ENCODE measurements around the gene UBTF. TPM values are rescaled to one million over a fixed set of nuclear protein-coding genes. Genes with fewer than 3 reads are reported as not detected.

Gene UBTF
- total and polyA plus RNA-seq, 7 experiments from 2014 or later = 49.0 to 303 (median 162) TPM

DNA sequence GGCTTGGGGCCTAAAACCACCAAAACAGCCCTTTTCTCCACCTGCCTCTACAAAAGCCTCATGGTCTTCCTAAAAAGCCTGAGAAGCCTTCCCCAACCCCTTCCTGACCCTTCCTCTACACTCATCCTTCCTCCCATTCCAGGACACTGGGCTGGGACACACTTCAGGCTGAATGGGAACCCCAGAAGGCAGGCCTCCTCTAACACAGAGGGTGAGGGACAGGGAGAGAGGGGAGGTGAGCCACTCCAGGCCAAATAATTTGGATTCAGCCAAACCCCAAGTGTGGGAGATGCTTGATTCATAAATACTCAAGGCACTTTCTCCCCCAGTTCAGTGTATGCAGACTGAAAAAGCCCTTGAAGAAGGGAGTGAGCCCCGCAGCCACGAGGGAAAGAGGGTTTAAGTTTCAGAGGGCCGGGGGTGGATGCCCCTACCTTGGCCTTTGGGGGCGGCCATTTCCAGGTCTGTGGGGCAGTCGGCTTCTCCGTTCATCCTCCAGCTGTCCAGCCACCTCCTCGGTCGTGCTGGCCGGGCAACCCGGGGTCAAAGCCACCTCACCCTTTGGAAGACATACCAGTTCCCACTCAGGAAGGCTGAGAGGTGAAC is 1.6 kb downstream of the UBTF start:
- Mint-ChIP-seq H3K27ac (peak overlapping the region; percentile 84 to 99 (median 97)), H3K9me3 (peaks cover 0 to 8% (median 0%) of the 10 kb centered on the region in 11 donors), H3K4me1 (peaks cover 53 to 57% (median 55%) of the 10 kb centered on the region in 7 donors), H3K36me3 (peaks cover 6 to 40% (median 23%) of the 10 kb centered on the region in 5 donors), H3K27me3 (no peaks in the 10 kb centered on the region), H3K4me3 (peak overlapping the region; percentile 76 to 91 (median 86))
- CTCF ChIA-PET = interaction anchor here (0.6 to 4.4 kb wide), 8 partner anchors 7 to 315 kb away, joined by 3 to 33 read pairs (median 4); partner anchors contain the start of gene HDAC5
- ATAC-seq = no peak
- intact Hi-C loops (cut with micrococcal nuclease) = loop anchor here (1.0 to 10.0 kb wide), 8 partner anchors 8 to 1097 kb away; partner anchors contain the start of genes TMUB2 (in 2 of the 2), GPATCH8 (in 1 of the 2) and MAP3K14 (in 1 of the 2)
- POLR2A ChIA-PET = interaction anchor here (0.6 to 14.1 kb wide), 11 partner anchors 9 to 956 kb away, joined by 3 to 319 read pairs (median 19); partner anchors contain the start of genes ATXN7L3, SLC25A39 and TMUB2
- no peak for DNase-seq
- H3K27ac ChIP-seq (ENCODE audit: low read depth, low read length) = peak overlapping the region; percentile 90
- H3K9me3 ChIP-seq (ENCODE audit: control insufficient read depth in 2 of 3, low read length in 3 of 3) = no peaks in the 10 kb centered on the region
- no peaks in the 10 kb centered on the region for H3K27me3 ChIP-seq (ENCODE audit: control insufficient read depth in 2 of 2, insufficient read depth in 2 of 2, low read length in 2 of 2)
- peak overlapping the region; percentile 68 for H3K4me3 ChIP-seq (ENCODE audit: low read length)
- peaks cover 38 to 49% of the 10 kb centered on the region in 2 donors for H3K4me1 ChIP-seq (ENCODE audit: control insufficient read depth in 2 of 2, insufficient read depth in 2 of 2, low read length in 2 of 2)
- H3K36me3 ChIP-seq (ENCODE audit: control insufficient read depth in 2 of 3, insufficient read depth in 3 of 3, low read length in 3 of 3) = peaks cover 5 to 45% (median 23%) of the 10 kb centered on the region in 3 experiments

DNA sequence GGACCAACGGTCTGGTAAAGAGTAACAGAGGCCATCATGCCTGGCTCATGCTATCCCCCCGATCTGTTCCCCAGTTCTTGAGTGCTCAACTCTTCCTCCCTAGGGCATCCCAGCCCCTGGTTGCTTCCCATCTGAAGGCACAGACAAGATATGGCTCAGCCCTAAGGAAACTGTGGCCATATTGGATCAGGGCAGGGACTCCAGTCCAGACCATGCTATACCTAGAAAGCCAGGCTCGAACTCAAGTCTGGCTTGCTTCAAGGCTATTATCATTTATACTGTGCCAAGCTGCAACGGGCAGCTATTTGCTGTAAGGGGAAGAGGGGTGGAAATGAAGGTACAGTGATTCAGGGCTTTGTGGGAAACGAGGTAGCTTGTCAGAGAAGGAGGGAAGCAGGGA is 2.8 kb downstream of the UBTF start:
- peaks cover 38 to 49% of the 10 kb centered on the region in 2 donors for H3K4me1 ChIP-seq (ENCODE audit: control insufficient read depth in 2 of 2, insufficient read depth in 2 of 2, low read length in 2 of 2)
- CTCF ChIA-PET = interaction anchor here (0.8 to 1.8 kb wide), 7 partner anchors 16 to 114 kb away, joined by 3 to 8 read pairs (median 4); partner anchors contain the start of gene HDAC5

DNA sequence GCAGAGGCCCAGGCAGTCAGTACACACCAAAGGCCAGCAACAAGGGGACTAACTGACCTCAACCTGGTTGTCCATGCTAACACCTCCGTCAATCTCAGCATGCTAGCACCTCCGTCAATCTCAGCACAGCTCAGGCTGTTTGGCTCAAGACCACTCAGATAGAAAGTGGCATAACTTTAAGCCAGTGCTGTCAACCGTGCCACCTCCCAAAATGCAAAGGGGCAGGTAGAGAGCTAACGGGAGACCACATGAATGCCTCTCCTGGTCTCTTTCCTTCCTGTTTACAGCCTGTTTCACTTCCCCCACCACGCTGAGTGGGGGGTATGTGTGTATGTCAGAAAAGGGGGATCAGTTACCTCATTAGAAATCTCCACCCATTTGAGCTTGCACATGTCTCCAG is 3.3 kb downstream of the UBTF start:
- peak in 7 of 9 donors; percentile 59 to 79 (median 70) for DNase-seq
- peak overlapping the region; percentile 76 to 91 (median 86) for H3K4me3 Mint-ChIP-seq
- Histone ChIP-seq H3K27me3 (ENCODE audit: control insufficient read depth in 2 of 2, insufficient read depth in 2 of 2, low read length in 2 of 2) (no peaks in the 10 kb centered on the region), H3K4me1 (ENCODE audit: control insufficient read depth in 2 of 2, insufficient read depth in 2 of 2, low read length in 2 of 2) (peaks cover 38 to 53% of the 10 kb centered on the region in 2 donors), H3K36me3 (ENCODE audit: control insufficient read depth in 2 of 3, insufficient read depth in 3 of 3, low read length in 3 of 3) (peaks cover 9 to 57% (median 23%) of the 10 kb centered on the region in 3 experiments), H3K4me3 (ENCODE audit: low read length) (peak overlapping the region; percentile 68), H3K27ac (ENCODE audit: low read depth, low read length) (peak overlapping the region; percentile 90), H3K9me3 (ENCODE audit: control insufficient read depth in 2 of 3, low read length in 3 of 3) (no peaks in the 10 kb centered on the region)
- ATAC-seq = no peak
- H3K4me1 Mint-ChIP-seq = peaks cover 45 to 62% (median 55%) of the 10 kb centered on the region in 7 donors
- ChIA-PET POLR2A (interaction anchor here (0.6 to 14.1 kb wide), 13 partner anchors 7 to 138 kb away, joined by 3 to 319 read pairs (median 6); partner anchors contain the start of genes ATXN7L3, SLC25A39 and TMUB2), CTCF (interaction anchor here (1.0 to 1.8 kb wide), 6 partner anchors 12 to 135 kb away, joined by 3 to 8 read pairs (median 4); no protein-coding TSS in a partner anchor)
- H3K9me3 Mint-ChIP-seq = peaks cover 0 to 6% (median 0%) of the 10 kb centered on the region in 11 donors
- intact Hi-C loops (cut with micrococcal nuclease) = loop anchor here in 1 of 2 donors (10.0 kb wide), 2 partner anchors 851 to 1099 kb away; partner anchors contain the start of gene MAP3K14
- H3K27ac Mint-ChIP-seq = peak overlapping the region; percentile 87 to 99 (median 97)
- H3K27me3 Mint-ChIP-seq = no peaks in the 10 kb centered on the region
- peaks cover 6 to 40% (median 23%) of the 10 kb centered on the region in 5 donors for H3K36me3 Mint-ChIP-seq

More for the DNA sequence above, 2.8 kb downstream of the UBTF start:
- peak overlapping the region; percentile 68 for H3K4me3 ChIP-seq (ENCODE audit: low read length)
- Mint-ChIP-seq H3K9me3 (peaks cover 0 to 8% (median 0%) of the 10 kb centered on the region in 11 donors), H3K4me3 (peak overlapping the region; percentile 76 to 91 (median 86)), H3K4me1 (peaks cover 46 to 57% (median 52%) of the 10 kb centered on the region in 7 donors), H3K36me3 (peaks cover 6 to 40% (median 23%) of the 10 kb centered on the region in 5 donors), H3K27ac (peak overlapping the region; percentile 87 to 99 (median 97)), H3K27me3 (no peaks in the 10 kb centered on the region)
- no peak for ATAC-seq
- POLR2A ChIA-PET = interaction anchor here (0.6 to 14.1 kb wide), 14 partner anchors 7 to 856 kb away, joined by 3 to 319 read pairs (median 6); partner anchors contain the start of genes ATXN7L3, SLC25A39 and TMUB2
- H3K36me3 ChIP-seq (ENCODE audit: control insufficient read depth in 2 of 3, insufficient read depth in 3 of 3, low read length in 3 of 3) = peaks cover 5 to 54% (median 23%) of the 10 kb centered on the region in 3 experiments
- peak overlapping the region; percentile 90 for H3K27ac ChIP-seq (ENCODE audit: low read depth, low read length)
- H3K9me3 ChIP-seq (ENCODE audit: control insufficient read depth in 2 of 3, low read length in 3 of 3) = no peaks in the 10 kb centered on the region
- intact Hi-C loops (cut with micrococcal nuclease) = loop anchor here in 1 of 2 donors (10.0 kb wide), 2 partner anchors 852 to 1098 kb away; partner anchors contain the start of gene MAP3K14
- DNase-seq = no peak
- H3K27me3 ChIP-seq (ENCODE audit: control insufficient read depth in 2 of 2, insufficient read depth in 2 of 2, low read length in 2 of 2) = no peaks in the 10 kb centered on the region

DNA sequence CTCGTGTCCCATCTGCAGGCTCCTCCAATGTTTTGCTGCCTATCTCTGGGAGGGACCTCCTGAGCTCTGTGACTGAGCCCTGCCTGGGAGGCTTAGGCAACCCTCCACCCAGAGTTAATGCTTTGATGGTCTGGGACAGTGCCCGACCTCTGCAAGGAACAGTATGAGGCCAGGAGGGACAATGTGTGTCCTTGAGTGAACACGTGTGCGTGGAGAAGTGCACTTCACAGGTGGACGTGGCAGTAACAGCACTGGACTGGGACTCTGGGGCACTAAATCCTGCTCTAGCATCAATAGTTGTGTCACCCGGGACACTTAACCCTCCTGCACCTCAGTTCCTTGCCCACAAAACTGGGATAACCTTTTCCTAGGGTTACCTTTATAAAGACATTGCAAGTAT is 4.6 kb downstream of the UBTF start:
- ChIA-PET POLR2A (interaction anchor here (1.0 to 14.1 kb wide), 5 partner anchors 9 to 130 kb away, joined by 3 to 319 read pairs (median 21); partner anchors contain the start of genes ATXN7L3, GRN and SLC25A39), CTCF (interaction anchor here (0.7 to 1.2 kb wide), 2 partner anchors 61 to 136 kb away, joined by 3 read pairs; no protein-coding TSS in a partner anchor)
- Mint-ChIP-seq H3K9me3 (peaks cover 0 to 3% (median 0%) of the 10 kb centered on the region in 11 donors), H3K4me3 (peak overlapping the region; percentile 44 to 91 (median 83)), H3K27ac (peak overlapping the region; percentile 69 to 99 (median 97)), H3K36me3 (peaks cover 6 to 44% (median 26%) of the 10 kb centered on the region in 5 donors), H3K4me1 (peaks cover 49 to 70% (median 62%) of the 10 kb centered on the region in 7 donors), H3K27me3 (no peaks in the 10 kb centered on the region)
- H3K4me3 ChIP-seq (ENCODE audit: low read length) = no peak overlapping the region
- H3K4me1 ChIP-seq (ENCODE audit: control insufficient read depth in 2 of 2, insufficient read depth in 2 of 2, low read length in 2 of 2) = peaks cover 48 to 66% of the 10 kb centered on the region in 2 donors
- DNase-seq = no peak
- ATAC-seq = no peak
- intact Hi-C loops (cut with micrococcal nuclease) = loop anchor here in 1 of 2 donors (10.0 kb wide), 2 partner anchors 850 to 1100 kb away; partner anchors contain the start of gene MAP3K14
- peaks cover 12 to 54% (median 24%) of the 10 kb centered on the region in 3 experiments for H3K36me3 ChIP-seq (ENCODE audit: control insufficient read depth in 2 of 3, insufficient read depth in 3 of 3, low read length in 3 of 3)
- peak overlapping the region; percentile 90 for H3K27ac ChIP-seq (ENCODE audit: low read depth, low read length)
- no peaks in the 10 kb centered on the region for H3K27me3 ChIP-seq (ENCODE audit: control insufficient read depth in 2 of 2, insufficient read depth in 2 of 2, low read length in 2 of 2)
- H3K9me3 ChIP-seq (ENCODE audit: control insufficient read depth in 2 of 3, low read length in 3 of 3) = no peaks in the 10 kb centered on the region

DNA sequence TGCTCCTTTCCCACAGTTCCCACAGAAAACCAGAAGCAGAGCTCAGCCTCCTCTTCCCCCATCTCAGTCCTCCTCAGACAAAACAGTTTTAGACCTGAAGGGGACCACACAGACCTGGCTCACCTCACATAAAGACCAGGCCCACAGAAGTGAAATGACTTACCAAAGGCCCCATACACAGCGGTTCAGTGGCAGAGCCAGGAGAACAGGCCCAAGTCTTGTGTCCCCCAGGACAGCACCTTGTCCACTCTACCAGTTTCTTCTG is 5.3 kb downstream of the UBTF start:
- CTCF ChIA-PET = interaction anchor here (1.1 to 2.0 kb wide), 2 partner anchors 12 to 117 kb away, joined by 3 to 4 read pairs; no protein-coding TSS in a partner anchor
- Histone ChIP-seq H3K36me3 (ENCODE audit: control insufficient read depth in 2 of 3, insufficient read depth in 3 of 3, low read length in 3 of 3) (peaks cover 17 to 61% (median 31%) of the 10 kb centered on the region in 3 experiments), H3K27ac (ENCODE audit: low read depth, low read length) (peak overlapping the region; percentile 90), H3K9me3 (ENCODE audit: control insufficient read depth in 2 of 3, low read length in 3 of 3) (no peaks in the 10 kb centered on the region), H3K27me3 (ENCODE audit: control insufficient read depth in 2 of 2, insufficient read depth in 2 of 2, low read length in 2 of 2) (no peaks in the 10 kb centered on the region), H3K4me3 (ENCODE audit: low read length) (no peak overlapping the region), H3K4me1 (ENCODE audit: control insufficient read depth in 2 of 2, insufficient read depth in 2 of 2, low read length in 2 of 2) (peaks cover 51 to 69% of the 10 kb centered on the region in 2 donors)
- peaks cover 6 to 46% (median 26%) of the 10 kb centered on the region in 5 donors for H3K36me3 Mint-ChIP-seq
- no peaks in the 10 kb centered on the region for H3K27me3 Mint-ChIP-seq
- POLR2A ChIA-PET = interaction anchor here (1.0 to 14.1 kb wide), 5 partner anchors 8 to 131 kb away, joined by 3 to 319 read pairs (median 21); partner anchors contain the start of genes ATXN7L3, GRN and SLC25A39
- peak overlapping the region; percentile 56 to 99 (median 97) for H3K27ac Mint-ChIP-seq
- intact Hi-C loops (cut with micrococcal nuclease) = loop anchor here in 1 of 2 donors (10.0 kb wide), 2 partner anchors 849 to 1101 kb away; partner anchors contain the start of gene MAP3K14
- H3K4me1 Mint-ChIP-seq = peaks cover 51 to 74% (median 62%) of the 10 kb centered on the region in 7 donors
- DNase-seq (no peak), ATAC-seq (no peak)
- H3K4me3 Mint-ChIP-seq = peak overlapping the region in 6 of 10 donors; percentile 28 to 91 (median 70)
- H3K9me3 Mint-ChIP-seq = peaks cover 0 to 3% (median 0%) of the 10 kb centered on the region in 11 donors
